Left renal pelvis (tissue), 4 donors: ENCODE data around the gene GNG2. TPM values are rescaled to one million over a fixed set of nuclear protein-coding genes. Genes with fewer than 3 reads are reported as not detected.

Experiments used
- DNase-seq, 4 donors: peaks; one replicate each; pipeline ENCODE4 v3.0.0-alpha.2; 2013; ENCODE audit warnings: low read depth in 4 of 4, low spot score in 3 of 4
- polyA plus RNA-seq, 4 donors: library from polyadenylated mRNA; unstranded; fragments of 120-200 nt; gene quantifications; one replicate each; pipeline ENCODE4 v1.2.1, GENCODE V29; 2013; ENCODE audit not compliant: insufficient read length in 4 of 4

GNG2 gene
- polyA plus RNA-seq, 4 donors, result 63.7 to 104 (median 75.8) TPM

- no peak for DNase-seq
Observed at GRCh38 chr14:51988221-51988620, 127.8 kb downstream of the GNG2 start.

GRCh38 chr14:51989293-51990234 is 129.2 kb downstream of the GNG2 start, which contains the start of gene RTRAF:
TSS of gene RTRAF (plus strand) at chr14:51989546. CDS start at chr14:51989640, 94 bp downstream.
- peak; percentile 79 to 89 (median 82) for DNase-seq

GRCh38 chr14:51990488-51990887 is 130.1 kb downstream of the GNG2 start:
- no peak for DNase-seq

- no peak for DNase-seq
Observed at GRCh38 chr14:51993285-51993920, 133.0 kb downstream of the GNG2 start.

GRCh38 chr14:51996148-51996746 is 135.8 kb downstream of the GNG2 start:
- DNase-seq, result no peak

DNA sequence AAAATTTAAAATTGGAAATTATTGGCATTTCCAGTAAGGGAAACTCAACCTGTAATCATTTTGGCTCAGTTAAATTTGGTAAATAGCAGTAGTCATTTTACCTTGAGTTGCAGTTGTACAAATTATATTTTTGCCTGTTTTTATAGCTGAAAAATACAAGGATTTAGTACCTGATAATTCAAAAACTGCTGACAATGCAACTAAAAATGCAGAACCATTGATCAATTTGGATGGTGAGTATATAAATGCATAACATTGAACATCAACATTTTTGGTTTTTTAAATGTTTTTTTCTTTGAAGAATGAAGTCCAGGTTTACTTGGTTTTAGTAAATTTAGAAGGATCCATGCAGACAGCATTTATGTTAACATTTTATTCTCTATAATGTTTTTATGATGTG is 137.9 kb downstream of the GNG2 start:
- DNase-seq, result no peak

- no peak for DNase-seq
Observed at GRCh38 chr14:51999084-51999483, 138.7 kb downstream of the GNG2 start.

GRCh38 chr14:52000019-52000582 is 139.7 kb downstream of the GNG2 start:
- no peak for DNase-seq

GRCh38 chr14:52000696-52001095 is 140.3 kb downstream of the GNG2 start:
- DNase-seq, result no peak

DNA sequence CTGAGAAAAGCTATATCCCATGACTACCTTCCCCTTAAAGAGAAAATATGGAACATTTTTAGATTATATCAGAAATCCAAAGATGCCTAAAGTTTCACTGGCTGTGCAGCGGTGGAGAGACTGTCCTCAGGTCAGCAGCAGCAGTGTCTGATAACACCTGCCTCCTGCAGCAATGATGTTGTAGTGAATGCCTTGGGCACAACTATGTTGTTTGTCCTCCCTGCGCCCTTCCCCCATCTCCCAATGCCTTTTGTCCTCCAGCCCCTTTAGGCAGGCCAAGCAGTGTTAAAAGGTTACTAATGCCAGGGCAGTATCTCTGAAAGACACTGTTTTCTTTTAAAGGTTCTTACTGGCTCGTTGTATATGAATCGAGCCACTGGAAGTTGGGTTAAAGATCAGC is 142.1 kb downstream of the GNG2 start:
- DNase-seq, result no peak

DNA sequence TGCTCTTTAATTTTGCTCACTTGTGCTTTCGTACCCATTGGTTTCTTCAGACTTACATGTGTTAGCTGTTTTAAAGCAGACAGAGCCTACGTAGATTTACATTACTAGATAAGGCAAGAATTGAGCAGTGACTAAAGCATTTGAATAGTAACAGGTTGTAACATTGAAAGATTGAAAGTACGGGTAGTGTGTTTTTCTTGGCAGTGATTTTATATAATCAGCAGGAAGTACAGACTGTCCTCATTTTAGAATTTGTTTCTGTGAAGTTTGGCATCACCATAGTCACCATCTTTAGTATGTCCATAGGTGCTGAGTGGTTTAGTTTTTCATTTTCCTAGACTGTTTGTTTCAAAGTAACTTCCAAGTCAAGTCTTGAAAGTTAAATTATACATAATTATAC is 142.9 kb downstream of the GNG2 start:
- no peak for DNase-seq

DNA sequence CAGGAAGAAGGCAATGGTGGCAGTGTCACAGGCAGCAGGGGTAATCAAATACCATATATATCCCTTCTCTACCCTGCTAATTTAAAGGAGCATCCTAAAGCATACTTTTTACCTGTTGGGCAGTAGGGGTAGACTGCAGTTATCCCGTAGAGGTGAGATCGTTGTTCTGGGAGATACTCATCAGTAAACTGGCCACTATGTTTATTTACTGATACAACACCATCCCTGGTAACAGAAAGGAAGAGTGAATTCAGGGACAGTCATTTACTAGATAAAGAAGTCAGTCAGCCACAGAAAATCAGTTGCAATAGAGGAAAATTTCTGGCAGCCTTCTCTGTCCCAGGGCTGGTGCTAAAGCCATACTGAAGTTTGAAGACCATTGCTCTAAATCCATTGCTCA is 145.2 kb downstream of the GNG2 start:
- no peak for DNase-seq

DNA sequence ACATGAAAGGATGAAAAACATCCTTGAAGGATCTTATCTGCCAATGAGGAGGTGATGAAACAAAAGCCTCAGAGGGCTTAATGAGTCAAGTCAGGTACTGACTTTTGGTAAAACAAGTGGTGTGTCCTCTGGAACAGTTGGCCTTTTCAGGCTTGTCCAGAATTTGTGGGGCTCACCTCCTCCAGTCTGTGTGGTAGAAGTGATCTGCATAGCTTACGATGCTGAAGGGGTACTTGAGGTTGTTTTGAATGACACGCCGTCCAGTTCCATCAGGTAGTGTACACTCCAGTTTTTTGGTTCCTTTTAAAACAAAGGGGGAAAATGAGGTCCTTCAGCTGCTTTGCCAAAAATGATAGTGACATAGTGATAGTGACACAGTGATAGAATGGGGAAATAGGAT is 145.9 kb downstream of the GNG2 start:
- no peak for DNase-seq

DNA sequence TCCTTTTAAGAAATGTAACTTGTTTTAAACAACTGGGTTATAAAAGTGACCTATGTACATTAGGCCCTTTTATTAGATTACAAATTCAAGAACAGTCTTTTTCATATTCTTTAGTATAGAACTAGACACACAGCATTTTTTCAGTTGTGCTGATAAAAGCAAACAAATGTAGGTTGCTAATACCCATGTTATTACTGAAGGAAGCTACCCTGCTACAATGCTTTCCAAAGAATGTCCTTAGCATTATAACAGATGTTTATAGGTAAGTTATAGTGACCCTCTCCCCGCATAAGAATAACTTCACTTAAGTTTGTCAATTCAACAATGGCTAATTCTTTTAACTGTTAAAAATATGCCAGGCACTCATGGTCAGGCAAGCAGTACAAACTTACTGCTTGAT is 146.8 kb downstream of the GNG2 start:
- no peak for DNase-seq

DNA sequence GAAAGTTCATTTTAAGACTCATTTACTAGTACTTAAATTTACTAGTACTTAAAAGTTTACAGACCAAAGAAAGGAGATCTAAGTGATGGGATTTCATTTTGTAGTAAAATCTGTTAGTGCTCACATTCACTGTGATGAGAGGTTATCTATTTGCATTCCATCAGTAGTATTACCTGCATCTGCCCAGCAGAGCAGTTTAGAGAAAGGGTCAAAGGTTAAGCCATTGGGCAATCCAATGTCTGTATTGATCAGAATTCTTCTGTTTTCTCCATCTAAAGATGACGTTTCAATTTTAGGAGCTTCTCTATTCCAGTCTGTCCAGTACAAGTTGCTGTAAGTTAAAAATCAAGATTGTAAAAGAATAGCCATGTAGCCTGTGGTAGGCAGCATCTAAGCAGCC is 147.2 kb downstream of the GNG2 start:
- no peak for DNase-seq

- DNase-seq, result no peak
Observed at GRCh38 chr14:52008136-52008535, 147.7 kb downstream of the GNG2 start.

DNA sequence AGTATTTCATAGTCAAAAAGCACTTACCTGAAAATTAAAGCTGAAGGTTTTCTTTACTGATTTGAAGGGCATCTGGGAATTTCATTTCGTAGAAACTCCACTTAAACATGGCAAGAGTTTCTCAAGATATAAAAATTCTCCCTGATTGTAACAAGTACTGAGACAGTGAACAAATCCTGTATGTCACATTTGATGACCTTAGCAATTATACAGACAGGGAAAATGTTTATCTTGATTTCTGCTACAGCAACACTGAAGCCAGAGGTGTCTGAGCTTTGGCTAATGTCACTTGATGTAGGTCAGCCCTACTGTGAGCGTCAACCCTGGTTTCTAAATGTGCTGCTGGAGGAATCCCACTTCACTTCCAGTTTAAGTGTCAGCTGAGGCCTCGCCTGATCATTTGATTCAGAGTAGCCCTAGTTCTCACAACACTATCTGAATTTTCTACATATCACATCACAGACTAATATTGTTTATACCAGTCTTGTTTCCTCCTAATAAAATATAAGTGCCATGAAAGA is 149.8 kb downstream of the GNG2 start:
- DNase-seq, result no peak

DNA sequence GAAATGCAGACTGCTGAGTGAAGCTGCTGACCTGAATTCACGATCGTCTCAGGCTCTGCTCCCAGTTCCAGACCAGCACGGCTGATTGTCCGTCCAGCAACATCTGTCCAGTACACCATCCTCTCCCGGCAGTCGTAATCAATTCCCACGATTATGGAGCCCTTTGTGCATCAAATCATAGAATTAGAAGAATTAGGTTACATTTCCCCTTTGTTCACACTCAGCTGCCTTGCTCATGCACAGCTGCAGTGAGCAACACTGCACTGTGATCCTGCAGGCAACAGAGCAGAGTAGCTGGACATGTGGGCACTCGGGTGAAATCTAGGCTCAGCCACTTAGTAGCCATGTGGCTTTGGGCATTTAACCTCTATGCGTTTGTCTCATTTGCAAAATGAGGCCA is 151.1 kb downstream of the GNG2 start:
- no peak for DNase-seq

DNA sequence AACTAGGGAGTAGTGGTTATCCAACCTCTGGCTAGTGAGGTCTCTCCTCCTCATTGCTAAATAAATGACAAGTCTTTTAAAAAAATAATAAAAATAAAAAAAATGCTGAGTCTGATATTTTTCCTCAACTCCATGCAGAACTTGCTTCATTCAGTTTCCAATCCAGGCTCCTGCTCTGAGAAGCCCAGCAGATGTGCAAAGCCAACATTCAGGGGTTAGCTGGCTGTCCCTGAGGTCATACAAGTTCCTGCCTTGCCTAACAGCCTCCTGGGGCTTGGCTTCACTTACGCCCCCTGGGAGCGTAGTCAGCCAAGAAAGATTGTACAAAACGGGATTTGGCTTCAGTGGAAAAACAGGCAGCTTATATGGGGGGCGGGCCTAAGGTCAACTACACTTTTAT is 152.2 kb downstream of the GNG2 start:
- DNase-seq, result no peak

DNA sequence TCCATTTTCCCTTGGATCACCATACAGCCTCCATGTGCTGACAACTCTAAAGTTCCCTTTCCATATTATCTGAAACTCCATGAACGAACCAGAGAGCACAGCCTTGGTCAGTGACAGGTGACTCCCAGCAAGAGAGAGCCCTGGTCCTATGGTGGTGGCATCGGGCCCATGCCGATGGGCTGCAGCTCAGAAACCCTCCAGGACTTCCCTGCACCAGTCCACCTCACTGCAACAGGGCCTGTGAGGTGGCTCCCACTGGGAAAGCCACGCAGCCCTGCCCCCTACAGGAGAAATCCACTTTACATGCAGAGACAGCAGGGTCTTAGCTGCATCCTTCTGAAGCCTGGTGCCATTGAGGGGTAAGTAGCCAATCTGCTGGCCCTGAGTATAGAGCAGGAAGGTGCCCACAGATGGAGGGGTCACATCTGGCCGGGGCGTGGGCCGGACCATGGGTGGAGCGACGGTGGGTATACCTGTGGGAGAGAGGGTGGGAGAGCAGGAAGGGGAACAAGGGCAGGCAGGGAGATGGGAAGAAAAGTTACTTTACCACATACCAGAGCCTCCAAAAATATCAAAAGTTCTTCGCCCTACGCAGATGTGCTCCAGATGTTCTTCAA is 153.7 kb downstream of the GNG2 start:
- no peak for DNase-seq
